NCI-H1048 (cell line): Measurements from ENCODE around the gene GPHN.

ENCODE experiments used
- DNase-seq: peaks from one replicate; lab custom pipeline; 2025; lab: John Stamatoyannopoulos, UW

Gene GPHN

DNA sequence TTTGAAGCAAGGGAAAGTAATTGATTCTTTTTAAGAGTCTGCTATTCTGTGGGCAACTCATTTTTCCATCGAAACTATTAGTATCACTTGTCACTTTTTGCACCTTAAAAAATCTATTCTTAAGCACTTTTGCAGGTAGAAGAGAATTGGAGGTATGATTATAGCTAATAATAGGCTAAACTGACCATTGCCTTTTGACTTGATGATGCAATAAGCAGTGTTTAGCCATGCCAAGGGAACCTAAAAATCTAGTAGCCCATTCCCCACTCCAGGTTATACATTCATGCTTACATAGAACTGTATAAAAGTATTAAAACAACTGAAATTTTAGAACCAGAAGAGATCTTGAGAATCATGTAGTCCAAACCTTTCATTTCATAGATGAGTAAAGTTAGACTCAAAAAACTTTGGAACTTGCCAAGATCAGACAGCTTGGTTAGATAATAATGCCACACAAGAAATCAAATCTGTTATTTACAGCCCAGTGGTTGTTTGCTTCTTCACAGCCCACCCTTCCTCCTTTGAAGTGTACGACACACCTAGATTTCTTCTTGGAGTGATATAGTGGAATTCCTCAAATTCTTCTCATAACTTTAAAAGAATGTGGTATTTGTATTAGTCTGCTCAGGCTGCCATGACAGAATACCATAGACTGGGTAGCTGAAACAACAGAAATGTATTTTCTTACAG is 659.6 kb downstream of the GPHN start:
- DNase-seq = no peak

DNA sequence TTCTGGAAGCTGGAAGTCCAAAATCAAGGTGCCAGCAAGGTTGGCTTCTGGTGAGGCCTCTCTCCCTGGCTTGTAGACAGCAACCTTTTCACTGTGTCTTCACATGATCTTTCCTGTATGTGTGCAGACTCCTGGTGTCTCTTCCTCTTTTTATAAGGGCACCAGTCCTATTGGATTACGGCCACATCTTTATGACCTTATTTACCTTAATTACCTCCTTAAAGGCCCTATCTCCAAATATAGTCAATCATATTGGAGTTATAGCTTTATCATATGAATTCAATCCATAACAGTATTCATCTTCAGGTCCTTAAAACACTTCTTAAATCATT is 660.1 kb downstream of the GPHN start:
- DNase-seq = no peak

DNA sequence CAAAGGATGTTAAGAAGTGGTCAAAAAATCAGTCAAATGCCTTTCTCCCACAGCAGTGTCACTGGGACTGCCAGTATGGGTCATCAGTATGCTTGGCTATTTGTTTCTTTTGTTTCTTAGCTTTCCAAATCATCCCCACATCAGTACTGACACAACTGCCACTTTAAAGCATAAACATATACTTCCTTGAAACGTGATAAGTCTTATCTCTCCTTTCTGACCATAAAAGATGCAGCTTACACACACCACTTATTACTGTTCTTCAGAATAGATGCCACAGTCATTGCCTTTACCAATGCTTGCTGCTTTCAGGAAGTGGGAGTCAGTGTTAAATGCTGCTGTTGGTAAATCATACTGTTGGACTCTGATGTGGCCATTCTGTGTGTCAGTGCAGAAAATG is 662.7 kb downstream of the GPHN start:
- no peak for DNase-seq

DNA sequence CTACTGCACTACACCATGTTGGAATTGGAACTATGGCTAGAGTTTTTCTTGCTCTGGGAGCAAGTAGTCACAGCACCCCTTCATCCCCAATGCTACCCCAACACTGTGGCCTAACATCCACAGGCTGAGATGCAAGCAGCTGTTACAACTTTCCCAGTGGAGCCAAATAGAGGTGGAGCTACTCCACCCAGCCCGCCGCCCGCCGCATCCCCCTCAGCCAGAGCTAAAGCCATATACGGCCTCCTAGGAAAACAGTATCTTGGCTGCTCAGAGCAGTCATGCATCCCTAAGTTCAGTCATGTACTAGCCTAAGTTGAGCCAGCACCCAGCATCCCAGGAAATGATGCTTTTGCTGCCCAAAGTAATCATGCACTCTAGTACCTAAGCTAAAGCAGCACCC is 664.1 kb downstream of the GPHN start:
- DNase-seq = no peak

DNA sequence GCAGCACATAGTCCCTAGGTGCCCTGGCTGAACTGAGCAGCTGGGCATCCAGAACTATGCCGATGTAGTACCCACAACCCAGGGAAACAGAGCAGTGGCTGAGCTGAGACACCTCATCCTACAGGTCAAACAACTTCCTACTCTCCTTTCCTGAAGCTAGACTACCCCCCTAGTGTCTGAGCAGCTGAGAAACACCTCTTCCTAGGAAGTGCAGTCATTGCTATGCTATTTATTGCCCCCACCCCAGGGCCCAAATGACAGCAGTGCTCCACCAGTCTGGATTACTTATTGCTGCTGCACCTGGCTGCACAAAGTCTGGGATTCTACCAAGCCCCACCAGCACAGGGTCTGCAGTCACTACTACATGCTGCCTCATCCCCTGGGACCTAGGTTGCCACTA is 664.6 kb downstream of the GPHN start:
- no peak for DNase-seq

DNA sequence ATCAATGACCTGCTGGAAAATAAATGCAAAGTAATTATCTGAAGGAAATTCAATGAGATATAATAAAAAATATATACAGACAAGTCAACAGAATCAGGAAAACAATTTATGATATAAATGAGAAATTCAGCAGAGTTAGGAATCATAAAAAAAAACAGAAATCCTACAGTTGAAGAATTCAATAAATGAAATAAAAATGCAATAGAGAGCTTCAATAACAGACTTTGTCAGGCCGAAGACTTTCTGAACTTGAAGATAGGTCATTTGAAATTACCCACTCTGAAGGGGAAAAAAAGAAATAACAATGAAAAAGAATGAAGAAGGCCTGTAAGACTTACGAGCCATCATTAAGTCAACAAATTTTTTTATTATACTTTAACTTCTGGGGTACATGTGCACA is 665.8 kb downstream of the GPHN start:
- DNase-seq = no peak

DNA sequence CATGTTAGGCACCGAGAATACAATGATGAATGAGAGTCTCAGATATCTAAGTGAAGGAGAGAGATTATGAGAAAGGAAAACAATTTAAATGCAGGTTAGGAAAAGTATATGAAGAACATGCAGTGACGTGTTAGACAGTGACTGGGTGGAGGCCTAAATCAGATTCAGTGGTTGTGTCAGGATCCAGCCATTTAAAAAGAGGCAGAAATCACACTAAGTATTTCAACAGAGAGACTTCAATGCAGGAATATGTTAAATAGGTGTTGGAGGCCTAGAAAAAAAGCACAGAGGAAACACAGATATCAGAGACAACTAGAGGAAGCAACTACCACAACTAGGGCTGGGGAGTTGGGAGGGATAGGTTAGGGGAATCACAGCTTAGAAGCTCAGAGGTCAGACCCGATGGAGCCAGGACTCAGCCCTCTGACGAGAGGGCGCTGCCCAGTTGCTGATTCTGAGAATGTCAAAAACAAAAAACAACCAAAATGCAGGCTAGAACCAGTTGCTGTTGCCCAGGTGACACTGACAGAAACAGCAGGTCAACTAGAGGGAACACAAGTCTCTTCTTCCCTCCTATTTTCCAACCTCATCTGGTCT is 678.3 kb downstream of the GPHN start:
- no peak for DNase-seq

DNA sequence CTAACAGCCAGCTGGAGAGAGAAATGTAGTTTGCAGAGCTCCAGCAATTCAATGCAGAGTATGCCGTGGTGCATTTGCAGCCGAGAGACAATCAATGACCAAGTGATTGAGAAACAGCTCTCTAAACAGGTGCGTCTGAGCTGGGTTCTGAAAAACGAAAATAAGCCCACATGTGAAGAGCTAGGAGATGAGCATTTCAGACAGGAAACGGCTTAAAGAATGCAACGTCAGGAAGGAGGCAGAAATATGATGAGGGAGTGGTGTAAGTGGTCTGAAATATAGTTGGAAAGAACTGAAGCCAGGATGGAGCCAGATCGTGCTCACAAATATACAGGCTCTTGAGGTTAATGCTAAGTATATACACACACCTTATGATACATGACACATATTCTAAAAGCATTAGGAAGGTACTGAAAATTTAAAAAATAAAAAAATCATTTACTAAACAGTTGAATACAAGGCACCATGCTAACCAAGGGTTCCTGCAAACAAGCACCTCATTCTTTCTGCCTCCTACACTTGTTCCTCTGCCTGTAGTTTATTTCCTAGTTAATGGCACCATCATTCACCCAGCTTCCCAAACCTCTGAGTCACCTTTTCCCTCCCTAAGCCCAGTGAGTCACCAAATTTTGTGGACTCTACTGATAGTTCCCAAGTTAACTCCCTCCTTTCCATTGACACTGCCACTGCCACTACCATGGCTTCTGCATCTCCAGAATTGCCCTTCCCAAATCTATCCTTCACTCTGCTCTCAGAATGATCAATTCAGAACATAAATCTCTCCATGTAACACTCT is 679.0 kb downstream of the GPHN start:
- no peak for DNase-seq

DNA sequence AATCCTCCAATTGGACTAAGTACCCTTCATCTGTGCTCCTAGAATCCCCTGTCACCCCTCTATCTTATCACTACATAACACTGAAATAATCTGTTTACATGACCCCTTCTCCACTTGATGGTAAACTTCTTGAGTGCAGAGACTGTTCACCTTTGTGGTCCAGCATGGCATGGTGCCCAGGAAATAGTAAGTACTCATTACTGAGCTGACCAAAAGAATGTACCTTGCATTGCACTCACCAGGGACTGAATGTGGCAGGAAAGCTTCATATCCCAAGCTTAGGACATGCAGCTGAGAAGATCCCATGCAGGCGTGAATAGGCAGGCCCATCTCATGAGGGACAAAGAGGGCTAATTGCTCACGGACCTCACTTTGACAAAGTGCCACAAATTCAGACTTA is 679.9 kb downstream of the GPHN start:
- no peak for DNase-seq

DNA sequence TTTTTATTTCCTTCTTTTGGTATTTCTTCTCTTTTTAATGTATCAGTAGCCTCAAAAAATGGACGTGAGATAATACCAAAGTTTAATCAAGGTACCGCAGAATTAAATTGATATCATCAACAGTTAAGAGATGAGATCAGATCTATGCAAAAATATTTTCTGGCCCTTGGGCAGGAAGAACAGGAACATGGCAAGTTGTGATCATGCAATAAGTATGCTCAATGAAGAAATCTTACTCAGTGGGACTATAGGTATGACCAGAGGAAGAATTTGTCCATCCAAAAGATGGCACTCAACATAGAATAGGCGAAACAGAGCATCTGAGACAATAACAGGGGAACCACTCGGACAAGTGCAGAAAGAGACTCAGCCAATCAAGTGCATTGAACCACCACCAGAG is 680.4 kb downstream of the GPHN start:
- no peak for DNase-seq

DNA sequence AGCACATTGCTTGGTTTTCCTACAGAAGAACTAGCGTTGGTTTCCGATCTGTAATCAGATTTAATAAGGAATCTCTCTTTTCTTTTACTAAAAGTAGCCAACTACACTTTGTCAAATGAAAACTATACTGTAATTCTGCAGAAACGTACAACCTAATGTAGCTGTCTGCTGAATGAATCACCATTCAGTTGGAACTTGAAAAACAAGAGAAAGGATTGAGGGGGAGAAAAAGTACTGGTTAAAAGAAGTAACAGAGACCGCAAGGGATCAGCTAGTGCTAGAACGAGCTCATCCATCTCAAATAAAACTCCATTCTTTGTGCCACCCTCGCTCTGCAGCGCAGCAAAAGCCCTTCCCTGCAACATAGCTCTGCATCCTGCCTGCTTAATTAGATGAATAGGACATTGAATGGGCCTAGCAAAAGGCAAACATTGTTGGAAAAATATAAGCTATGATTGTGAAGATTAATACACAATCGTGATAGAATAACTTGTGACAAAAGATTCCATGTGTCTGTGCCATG is 683.9 kb downstream of the GPHN start:
- no peak for DNase-seq

DNA sequence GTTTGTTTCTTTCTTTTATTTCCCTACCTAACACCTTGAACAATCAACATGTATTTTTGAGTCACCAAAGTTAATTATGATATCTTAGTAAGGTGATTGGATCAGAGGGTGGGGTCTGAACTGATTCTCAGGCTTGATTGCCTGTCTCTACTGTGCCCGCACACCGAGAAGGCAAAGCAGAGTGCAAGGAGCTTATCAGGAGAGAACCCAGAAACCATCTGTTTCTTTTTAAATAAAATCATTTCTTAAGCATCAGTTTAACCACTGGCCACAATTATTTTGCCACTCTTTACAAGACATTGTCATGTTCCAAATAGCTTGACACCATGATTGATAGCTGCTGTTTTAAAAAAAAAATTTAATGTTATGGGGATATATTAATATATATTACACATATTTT is 684.4 kb downstream of the GPHN start:
- no peak for DNase-seq

DNA sequence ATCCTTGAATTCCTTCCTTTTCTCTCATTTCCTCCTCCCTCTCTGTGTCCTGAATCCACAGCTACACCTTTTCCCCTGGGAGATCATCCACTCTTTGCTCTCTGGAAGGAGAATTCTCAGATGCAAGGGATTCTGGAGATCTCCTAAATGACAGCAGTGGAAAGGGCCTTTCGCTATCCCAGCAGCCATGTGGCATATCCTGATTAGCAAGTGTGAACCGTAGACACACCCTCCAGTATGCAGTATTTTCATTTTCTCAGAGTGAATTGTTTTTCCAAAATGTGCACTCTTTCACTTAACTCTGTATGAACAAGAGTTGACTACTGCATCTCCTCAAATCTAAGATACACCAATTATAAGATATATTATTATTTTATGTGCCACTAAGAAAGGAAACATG is 687.3 kb downstream of the GPHN start:
- DNase-seq = no peak

DNA sequence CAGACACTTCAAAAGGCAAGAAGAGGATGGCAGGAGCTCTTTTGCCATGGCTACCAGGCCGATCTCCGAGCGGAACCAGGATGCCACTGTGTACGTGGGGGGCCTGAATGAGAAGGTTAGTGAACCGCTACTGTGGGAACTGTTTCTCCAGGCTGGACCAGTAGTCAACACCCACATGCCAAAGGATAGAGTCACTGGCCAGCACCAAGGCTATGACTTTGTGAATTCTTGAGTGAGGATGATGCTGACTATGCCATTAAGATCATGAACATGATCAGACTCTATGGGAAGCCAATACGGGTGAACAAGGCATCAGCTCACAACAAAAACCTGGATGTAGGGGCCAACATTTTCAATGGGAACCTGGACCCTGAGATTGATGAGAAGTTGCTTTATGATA is 691.1 kb downstream of the GPHN start:
- no peak for DNase-seq

DNA sequence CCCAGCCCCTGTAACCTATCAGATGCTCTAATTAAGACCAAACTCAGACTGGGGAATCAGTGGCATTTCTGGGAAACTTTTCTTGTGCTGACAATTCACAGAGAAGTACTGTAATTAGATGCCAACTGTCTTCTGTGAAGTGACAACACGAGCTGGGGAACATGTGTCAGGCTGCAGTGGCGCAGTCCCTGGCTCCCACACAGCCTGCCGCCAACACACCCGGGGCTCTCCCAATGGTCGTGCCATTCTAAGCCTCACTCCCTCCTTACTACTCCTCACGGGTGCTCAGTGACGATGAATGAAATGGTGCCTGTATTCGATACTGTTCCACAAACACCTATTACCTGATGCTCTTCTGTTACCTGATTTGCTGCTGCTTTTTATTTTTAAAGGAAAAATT is 699.9 kb downstream of the GPHN start:
- DNase-seq = no peak

DNA sequence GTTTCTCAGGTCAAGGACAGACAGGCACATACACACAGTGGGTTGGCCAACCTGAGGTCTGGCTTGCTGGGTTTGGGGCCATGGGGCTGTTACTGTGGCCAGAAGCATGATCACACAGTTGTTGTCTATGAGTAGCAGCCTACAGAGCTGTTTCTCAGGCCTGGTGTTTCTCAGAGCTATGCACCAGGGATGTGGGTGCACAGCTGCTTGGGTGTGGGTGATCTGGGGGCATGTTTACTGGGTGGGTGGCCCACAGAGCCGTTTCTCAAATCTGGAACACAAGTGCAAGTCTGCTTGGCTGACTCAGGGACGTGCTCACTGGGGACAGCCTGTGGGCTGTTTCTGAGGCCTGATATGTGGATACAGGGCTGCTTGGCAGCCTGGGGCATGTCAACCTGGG is 710.2 kb downstream of the GPHN start:
- DNase-seq = no peak

DNA sequence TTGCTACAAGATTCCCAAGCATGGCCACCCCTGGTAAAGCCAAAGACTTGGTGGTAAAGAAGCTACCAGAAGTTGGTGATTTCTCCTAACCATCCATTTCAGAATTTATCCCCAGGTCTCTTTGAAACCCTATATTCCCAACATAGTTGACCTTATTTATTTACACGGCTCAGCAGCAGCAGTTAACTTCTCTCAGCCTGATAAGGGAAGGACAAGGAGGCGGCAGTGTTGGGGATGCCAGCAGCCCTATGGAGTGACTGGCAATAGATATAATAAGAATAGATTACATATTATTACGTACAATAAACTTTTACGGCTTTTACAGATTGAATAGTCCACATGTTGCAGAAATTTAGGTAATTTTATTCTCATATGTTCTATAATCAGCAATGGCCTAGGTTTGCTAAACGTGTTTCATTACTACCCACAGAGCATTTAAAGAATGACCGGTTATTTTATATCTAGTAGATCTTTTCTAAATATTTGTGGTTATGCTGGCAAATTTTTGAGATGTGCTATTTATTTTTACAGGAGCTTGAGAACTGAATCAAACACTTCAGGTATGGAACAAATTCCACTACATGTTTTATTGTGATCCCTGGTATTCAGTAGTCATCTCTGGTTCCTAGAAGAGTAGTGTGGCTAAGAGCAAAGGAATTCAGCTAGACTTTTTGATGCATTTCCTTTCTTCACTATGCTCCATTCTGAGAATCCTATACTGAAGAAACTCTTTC is 713.5 kb downstream of the GPHN start:
- no peak for DNase-seq

DNA sequence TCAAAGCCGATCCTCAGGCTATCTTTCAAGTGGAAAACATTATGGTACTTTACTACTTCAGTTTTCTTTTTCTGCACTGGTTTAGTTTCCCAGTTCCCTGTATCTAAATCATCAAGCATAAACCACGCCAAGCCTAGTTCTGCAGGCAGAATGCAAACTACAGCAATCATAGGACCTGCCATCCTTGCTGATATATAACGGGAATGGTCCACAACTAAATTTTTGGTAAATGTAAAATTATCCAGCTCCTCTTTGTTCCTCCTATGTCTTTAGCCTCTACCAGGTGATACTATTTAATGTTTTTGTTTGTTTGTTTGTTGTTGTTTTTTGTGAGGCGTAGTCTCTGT is 714.0 kb downstream of the GPHN start:
- no peak for DNase-seq

DNA sequence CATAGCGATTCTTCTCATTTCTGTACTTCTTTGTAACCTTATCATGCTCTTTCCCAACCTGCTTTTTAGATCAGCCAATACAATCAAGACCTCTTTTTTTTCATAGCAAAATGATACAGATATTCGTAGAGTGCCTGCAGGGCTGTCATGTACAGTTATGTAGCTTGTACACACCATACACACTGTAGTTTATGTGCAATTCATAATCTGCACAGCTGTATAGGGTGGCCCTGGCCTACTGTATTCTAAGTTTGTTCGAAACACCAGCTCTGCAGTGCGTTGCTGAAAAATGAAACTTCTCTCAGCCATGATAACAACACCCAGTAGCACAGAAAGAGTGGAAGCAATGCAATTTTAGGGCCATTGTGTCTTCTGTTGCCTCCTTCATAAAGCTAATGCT is 717.6 kb downstream of the GPHN start:
- no peak for DNase-seq

DNA sequence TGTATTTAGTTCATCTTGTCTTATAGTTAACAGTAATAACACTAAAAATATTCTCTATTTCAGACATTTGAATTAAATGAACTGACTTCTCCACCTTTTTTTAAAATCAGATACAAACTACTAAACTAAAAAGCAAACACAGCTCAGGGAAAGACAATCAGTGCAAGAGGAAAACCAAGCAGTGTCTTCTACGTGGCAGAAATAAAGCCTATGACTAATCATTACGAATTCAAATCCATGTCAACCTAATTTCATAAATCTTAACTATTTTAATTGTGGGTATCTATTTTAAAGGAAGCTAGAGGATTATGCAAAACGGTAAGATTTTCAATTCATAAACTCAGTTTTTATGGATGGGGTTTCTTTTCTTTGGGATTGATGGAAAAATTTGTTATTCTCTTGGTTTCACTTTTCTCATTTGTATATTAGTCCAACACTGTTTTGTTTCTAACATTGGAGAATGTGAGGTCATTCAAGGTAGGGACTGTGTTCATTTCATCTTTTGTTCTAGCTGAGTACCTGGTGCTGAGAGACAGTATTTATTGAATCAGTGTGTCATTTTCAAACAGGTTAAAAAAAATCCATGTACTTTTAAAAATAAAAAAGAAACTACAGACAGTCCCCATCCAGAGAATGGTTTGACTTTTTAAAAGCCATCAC is 720.5 kb downstream of the GPHN start:
- DNase-seq = no peak
